SK-N-SH treated with all-trans-retinoic acid at 6 μM for 48 hours (cell line): Measurements from ENCODE around the gene ELP4.

Experiments
- ATAC-seq: fragments of 200-7000 bp; cut with Tn5 transposase; 3 replicates; pipeline ENCODE4 v1.9.1; 2020; ENCODE audit warnings: mild to moderate bottlenecking, moderate library complexity
- ARNTL ChIP-seq: fragments of 450-650 bp; formaldehyde crosslinking; IDR thresholded peaks from 2 replicates; pipeline ENCODE4 v1.5.0; 2020; ENCODE audit warnings: low read depth, mild to moderate bottlenecking, moderate library complexity, borderline replicate concordance
- BACH2 ChIP-seq: fragments of 250-450 bp; sonication (Bioruptor Pico); IDR thresholded peaks from 2 replicates; pipeline ENCODE4 v1.9.0; 2021; ENCODE audit warnings: mild to moderate bottlenecking, borderline replicate concordance
- CREB5 ChIP-seq: fragments of 250-450 bp; sonication (Bioruptor Pico); IDR thresholded peaks from 2 replicates; pipeline ENCODE4 v1.5.1; 2020; ENCODE audit warnings: low read depth, mild to moderate bottlenecking, moderate library complexity
- CSDC2 ChIP-seq: fragments of 250-450 bp; sonication (Bioruptor Pico); IDR thresholded peaks from 2 replicates; pipeline ENCODE4 v1.5.0; 2020; ENCODE audit warnings: mild to moderate bottlenecking, moderate library complexity
- CSRNP3 ChIP-seq: fragments of 250-450 bp; sonication (Bioruptor Pico); IDR thresholded peaks from 2 replicates; pipeline ENCODE4 v1.5.1; 2021; ENCODE audit warnings: mild to moderate bottlenecking, moderate library complexity
- ESRRG ChIP-seq: fragments of 250-450 bp; sonication (Bioruptor Pico); IDR thresholded peaks from 2 replicates; pipeline ENCODE4 v1.6.1; 2021; ENCODE audit warnings: mild to moderate bottlenecking
- GLIS3 ChIP-seq: fragments of 250-450 bp; sonication (Bioruptor Pico); IDR thresholded peaks from 2 replicates; pipeline ENCODE4 v1.5.0; 2020; ENCODE audit warnings: mild to moderate bottlenecking, moderate library complexity
- ISL1 ChIP-seq: fragments of 250-450 bp; sonication (Bioruptor Pico); IDR thresholded peaks from 2 replicates; pipeline ENCODE4 v2.1.2; 2022; ENCODE audit warnings: mild to moderate bottlenecking, moderate library complexity
- OSR1 ChIP-seq: fragments of 250-450 bp; sonication (Bioruptor Pico); IDR thresholded peaks from 2 replicates; pipeline ENCODE4 v1.8.0; 2022; ENCODE audit warnings: moderate library complexity, mild to moderate bottlenecking, inconsistent platforms
- PATZ1 ChIP-seq: fragments of 250-450 bp; sonication (Bioruptor Pico); IDR thresholded peaks from 2 replicates; pipeline ENCODE4 v1.8.0; 2020; ENCODE audit warnings: mild to moderate bottlenecking, moderate library complexity, borderline replicate concordance
- PPARA ChIP-seq: fragments of 250-450 bp; sonication (Bioruptor Pico); IDR thresholded peaks from 2 replicates; pipeline ENCODE4 v1.5.0; 2020; ENCODE audit warnings: mild to moderate bottlenecking, borderline replicate concordance
- RARB ChIP-seq: fragments of 250-450 bp; sonication (Bioruptor Pico); IDR thresholded peaks from 2 replicates; pipeline ENCODE4 v1.8.0; 2021; ENCODE audit warnings: mild to moderate bottlenecking, moderate library complexity
- SNAI2 ChIP-seq: fragments of 250-450 bp; sonication (Bioruptor Pico); IDR thresholded peaks from 2 replicates; pipeline ENCODE4 v1.5.0; 2020; ENCODE audit warnings: mild to moderate bottlenecking, moderate library complexity
- TOX ChIP-seq: fragments of 250-450 bp; sonication (Bioruptor Pico); IDR thresholded peaks from 2 replicates; pipeline ENCODE4 v1.8.0; 2021; ENCODE audit warnings: mild to moderate bottlenecking, moderate library complexity, borderline replicate concordance
- ZC3H10 ChIP-seq: fragments of 250-450 bp; sonication (Bioruptor Pico); IDR thresholded peaks from 2 replicates; pipeline ENCODE4 v1.5.1; 2021; ENCODE audit warnings: mild to moderate bottlenecking, moderate library complexity
- ZFP3 ChIP-seq: fragments of 250-450 bp; sonication (Bioruptor Pico); IDR thresholded peaks from 2 replicates; pipeline ENCODE4 v1.5.0; 2020; ENCODE audit warnings: mild to moderate bottlenecking, moderate library complexity
- ZFP30 ChIP-seq: fragments of 450-650 bp; formaldehyde crosslinking; IDR thresholded peaks from 2 replicates; pipeline ENCODE4 v1.5.0; 2022; ENCODE audit warnings: mild to moderate bottlenecking, moderate library complexity
- ZNF565 ChIP-seq: fragments of 450-650 bp; formaldehyde crosslinking; conservative IDR thresholded peaks from 2 replicates; pipeline ENCODE4 v1.5.0; 2020; ENCODE audit warnings: low read depth, mild to moderate bottlenecking, moderate library complexity
- ZNF70 ChIP-seq: fragments of 450-650 bp; formaldehyde crosslinking; IDR thresholded peaks from 2 replicates; pipeline ENCODE4 v1.5.0; 2020; ENCODE audit warnings: mild to moderate bottlenecking, moderate library complexity
- ZNF8 ChIP-seq: fragments of 450-650 bp; formaldehyde crosslinking; IDR thresholded peaks from 2 replicates; pipeline ENCODE4 v1.5.0; 2020; ENCODE audit warnings: mild to moderate bottlenecking, moderate library complexity
- TF ChIP-seq, protein P1 (sequence below): fragments of 250-450 bp; sonication (Bioruptor Pico); IDR thresholded peaks from 2 replicates; pipeline ENCODE4 v1.5.0; 2020; ENCODE audit warnings: mild to moderate bottlenecking, moderate library complexity
- TF ChIP-seq, protein P2 (sequence below): fragments of 250-450 bp; sonication (Bioruptor Pico); IDR thresholded peaks from 2 replicates; pipeline ENCODE4 v1.8.0; 2021; ENCODE audit warnings: low read depth, mild to moderate bottlenecking, moderate library complexity, borderline replicate concordance

Gene ELP4

GRCh38 chr11:31786996-31787685 is 277.6 kb downstream of the ELP4 start (continued):
- TF ChIP-seq CSRNP3 (CRISPR knock-in tag), result no peak
- no peak for TF ChIP-seq BACH2 (CRISPR knock-in tag)
- no peak for TF ChIP-seq CREB5 (CRISPR knock-in tag)
- TF ChIP-seq ZFP30, result no peak
- TF ChIP-seq ZC3H10 (CRISPR knock-in tag), result no peak

- TF ChIP-seq PATZ1 (no peak), ISL1 (no peak), OSR1 (no peak), ZNF565 (CRISPR knock-in tag) (no peak), ZNF70 (CRISPR knock-in tag) (no peak), GLIS3 (CRISPR knock-in tag) (no peak), RARB (CRISPR knock-in tag) (no peak), ESRRG (CRISPR knock-in tag) (no peak), ZC3H10 (CRISPR knock-in tag) (no peak), ZFP3 (CRISPR knock-in tag) (no peak), CSRNP3 (CRISPR knock-in tag) (no peak), SNAI2 (CRISPR knock-in tag) (no peak), ZNF8 (CRISPR knock-in tag) (no peak), CREB5 (CRISPR knock-in tag) (no peak)
- TF ChIP-seq, protein P1, sequence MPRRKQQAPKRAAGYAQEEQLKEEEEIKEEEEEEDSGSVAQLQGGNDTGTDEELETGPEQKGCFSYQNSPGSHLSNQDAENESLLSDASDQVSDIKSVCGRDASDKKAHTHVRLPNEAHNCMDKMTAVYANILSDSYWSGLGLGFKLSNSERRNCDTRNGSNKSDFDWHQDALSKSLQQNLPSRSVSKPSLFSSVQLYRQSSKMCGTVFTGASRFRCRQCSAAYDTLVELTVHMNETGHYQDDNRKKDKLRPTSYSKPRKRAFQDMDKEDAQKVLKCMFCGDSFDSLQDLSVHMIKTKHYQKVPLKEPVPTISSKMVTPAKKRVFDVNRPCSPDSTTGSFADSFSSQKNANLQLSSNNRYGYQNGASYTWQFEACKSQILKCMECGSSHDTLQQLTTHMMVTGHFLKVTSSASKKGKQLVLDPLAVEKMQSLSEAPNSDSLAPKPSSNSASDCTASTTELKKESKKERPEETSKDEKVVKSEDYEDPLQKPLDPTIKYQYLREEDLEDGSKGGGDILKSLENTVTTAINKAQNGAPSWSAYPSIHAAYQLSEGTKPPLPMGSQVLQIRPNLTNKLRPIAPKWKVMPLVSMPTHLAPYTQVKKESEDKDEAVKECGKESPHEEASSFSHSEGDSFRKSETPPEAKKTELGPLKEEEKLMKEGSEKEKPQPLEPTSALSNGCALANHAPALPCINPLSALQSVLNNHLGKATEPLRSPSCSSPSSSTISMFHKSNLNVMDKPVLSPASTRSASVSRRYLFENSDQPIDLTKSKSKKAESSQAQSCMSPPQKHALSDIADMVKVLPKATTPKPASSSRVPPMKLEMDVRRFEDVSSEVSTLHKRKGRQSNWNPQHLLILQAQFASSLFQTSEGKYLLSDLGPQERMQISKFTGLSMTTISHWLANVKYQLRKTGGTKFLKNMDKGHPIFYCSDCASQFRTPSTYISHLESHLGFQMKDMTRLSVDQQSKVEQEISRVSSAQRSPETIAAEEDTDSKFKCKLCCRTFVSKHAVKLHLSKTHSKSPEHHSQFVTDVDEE, result no peak
- TF ChIP-seq, protein P2, sequence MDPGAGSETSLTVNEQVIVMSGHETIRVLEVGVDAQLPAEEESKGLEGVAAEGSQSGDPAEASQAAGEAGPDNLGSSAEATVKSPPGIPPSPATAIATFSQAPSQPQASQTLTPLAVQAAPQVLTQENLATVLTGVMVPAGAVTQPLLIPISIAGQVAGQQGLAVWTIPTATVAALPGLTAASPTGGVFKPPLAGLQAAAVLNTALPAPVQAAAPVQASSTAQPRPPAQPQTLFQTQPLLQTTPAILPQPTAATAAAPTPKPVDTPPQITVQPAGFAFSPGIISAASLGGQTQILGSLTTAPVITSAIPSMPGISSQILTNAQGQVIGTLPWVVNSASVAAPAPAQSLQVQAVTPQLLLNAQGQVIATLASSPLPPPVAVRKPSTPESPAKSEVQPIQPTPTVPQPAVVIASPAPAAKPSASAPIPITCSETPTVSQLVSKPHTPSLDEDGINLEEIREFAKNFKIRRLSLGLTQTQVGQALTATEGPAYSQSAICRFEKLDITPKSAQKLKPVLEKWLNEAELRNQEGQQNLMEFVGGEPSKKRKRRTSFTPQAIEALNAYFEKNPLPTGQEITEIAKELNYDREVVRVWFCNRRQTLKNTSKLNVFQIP, result no peak
- no peak for ATAC-seq
Measured at GRCh38 chr11:31788085-31788484, 278.5 kb downstream of the ELP4 start.

- ATAC-seq, result no peak
- no peak for TF ChIP-seq PPARA (CRISPR knock-in tag)
- no peak for TF ChIP-seq OSR1
- no peak for TF ChIP-seq ZFP3 (CRISPR knock-in tag)
- no peak for TF ChIP-seq ARNTL (CRISPR knock-in tag)
- TF ChIP-seq CSDC2 (CRISPR knock-in tag), result no peak
- TF ChIP-seq ZFP30, result no peak
- TF ChIP-seq TOX, result no peak
- TF ChIP-seq SNAI2 (CRISPR knock-in tag), result no peak
- TF ChIP-seq ISL1, result no peak
- no peak for TF ChIP-seq ZNF70 (CRISPR knock-in tag)
- TF ChIP-seq, protein P2, result no peak
- no peak for TF ChIP-seq GLIS3 (CRISPR knock-in tag)
- no peak for TF ChIP-seq ESRRG (CRISPR knock-in tag)
- no peak for TF ChIP-seq BACH2 (CRISPR knock-in tag)
Measured at GRCh38 chr11:31790649-31791048, 281.1 kb downstream of the ELP4 start.
